K562 (cell line): ENCODE measurements around the gene STUM. TPM values are rescaled to one million over a fixed set of nuclear protein-coding genes. Genes with fewer than 3 reads are reported as not detected.

ENCODE experiments used
- ATAC-seq: fragments of 200-7000 bp; cut with Tn5 transposase; 3 replicates; pipeline ENCODE4 v1.9.1; 2020; ENCODE audit warnings: moderate library complexity
- BruUV-seq: library from RNA; stranded (reverse); fragments of 400-500 nt; replicated peaks from 2 replicates; lab custom pipeline; 2021; lab: Mats Ljungman, UMichigan
- CTCF ChIA-PET: fragments of 300-600 bp; formaldehyde crosslinking; extraction: SDS; loops from one replicate; lab custom pipeline; 2021; ENCODE audit warnings: low intra/inter-chr PET ratio; lab: Yijun Ruan, JAX
- POLR2A ChIA-PET: fragments of 300-600, 350-650 bp; sonication (Branson Sonifier 250); formaldehyde crosslinking; extraction: SDS; loops from one replicate; lab custom pipeline; 2021; ENCODE audit warnings: antibody characterized with exemption, inconsistent platforms; lab: Yijun Ruan, JAX
- DNase-seq, 4 experiments: peaks; one replicate each; pipeline versions ENCODE4 v3.0.0 to v3.0.0-alpha.2; 2011 to 2018; ENCODE audit warnings: low spot score in 3 of 4, mixed read lengths in 3 of 4; ENCODE audit errors: extremely low read depth in 1 of 4
- FAIRE-seq: peaks from 2 replicates; lab custom pipeline; 2011; peaks lifted over from hg19 to GRCh38; lab: Jason Lieb, UNC
- H2AFZ ChIP-seq: 2 replicates; pipeline ENCODE4 v1.6.0; 2011; ENCODE audit warnings: low read depth, low read length, control low read depth, inconsistent platforms
- H3K27ac ChIP-seq: fragments of 200-600 bp; 3 replicates; pipeline ENCODE4 v1.8.0; 2011; ENCODE audit warnings: low read depth, mild to moderate bottlenecking, control low read depth, inconsistent platforms, low read length, moderate library complexity, mixed read lengths; ENCODE audit errors: extremely low read depth
- H3K27me3 ChIP-seq, 2 experiments: fragments of 300-600 bp in 1 of 2; 2 replicates in 1 of 2; 3 replicates in 1 of 2; pipeline versions ENCODE4 v1.6.0 to v1.8.0; 2011; ENCODE audit warnings: inconsistent platforms in 2 of 2, low read length in 2 of 2, mild to moderate bottlenecking in 1 of 2, mixed read lengths in 1 of 2, moderate library complexity in 1 of 2; ENCODE audit not compliant: control insufficient read depth in 2 of 2, insufficient read depth in 2 of 2
- H3K36me3 ChIP-seq: fragments of 300-600 bp; 3 replicates; pipeline ENCODE4 v1.8.0; 2011; ENCODE audit warnings: mild to moderate bottlenecking, low read length, inconsistent platforms; ENCODE audit not compliant: control insufficient read depth, insufficient read depth
- H3K4me1 ChIP-seq, 2 experiments: fragments of 200-600 bp in 1 of 2; replicated peaks in 1 of 2; 2 replicates in 1 of 2; 3 replicates in 1 of 2; pipeline versions ENCODE4 v1.5.1 to v1.8.0; 2011; ENCODE audit warnings: inconsistent platforms in 2 of 2, low read length in 2 of 2, mild to moderate bottlenecking in 1 of 2, mixed read lengths in 1 of 2, moderate library complexity in 1 of 2; ENCODE audit not compliant: control insufficient read depth in 2 of 2, insufficient read depth in 2 of 2
- H3K4me2 ChIP-seq: 2 replicates; pipeline ENCODE4 v1.6.1; 2011; ENCODE audit warnings: low read length, control low read depth, inconsistent platforms, mixed read lengths; ENCODE audit not compliant: insufficient read depth
- H3K4me3 ChIP-seq: fragments of 200-600 bp; sonication (generic), shearing (Covaris generic); 2 replicates; pipeline ENCODE4 v1.5.1; 2016; ENCODE audit warnings: control low read depth, inconsistent platforms
- H3K79me2 ChIP-seq: fragments of 200-600 bp; 3 replicates; pipeline ENCODE4 v1.8.0; 2011; ENCODE audit warnings: low read length, inconsistent platforms; ENCODE audit not compliant: control insufficient read depth, insufficient read depth
- H3K9ac ChIP-seq, 2 experiments: 2 replicates each; pipeline versions ENCODE4 v1.6.0 to v1.6.1; 2011; ENCODE audit warnings: low read depth in 2 of 2, low read length in 2 of 2, control low read depth in 1 of 2, inconsistent platforms in 1 of 2, mild to moderate bottlenecking in 1 of 2, mixed read lengths in 1 of 2; ENCODE audit not compliant: insufficient read depth in 1 of 2
- H3K9me1 ChIP-seq: one replicate; pipeline ENCODE4 v1.6.0; 2011; ENCODE audit warnings: inconsistent platforms, mild to moderate bottlenecking, low read length, moderate library complexity; ENCODE audit not compliant: control insufficient read depth, insufficient read depth
- H3K9me3 ChIP-seq: replicated peaks from 2 replicates; pipeline ENCODE4 v1.5.1; 2011; ENCODE audit warnings: low read depth, low read length, inconsistent platforms; ENCODE audit not compliant: control insufficient read depth, insufficient read depth
- H4K20me1 ChIP-seq: replicated peaks from 2 replicates; pipeline ENCODE4 v1.6.1; 2011; ENCODE audit warnings: low read length, inconsistent platforms, mixed read lengths; ENCODE audit not compliant: control insufficient read depth, insufficient read depth
- ELF2 ChIP-seq: fragments of 250-450 bp; sonication (Bioruptor Pico); IDR thresholded peaks from 2 replicates; pipeline ENCODE4 v1.5.0; 2021; ENCODE audit warnings: mild to moderate bottlenecking
- HMGN3 ChIP-seq: IDR thresholded peaks from 2 replicates; pipeline ENCODE4 v1.6.1; 2011; ENCODE audit warnings: borderline replicate concordance, low read depth, mild to moderate bottlenecking, mixed read lengths, low read length; ENCODE audit not compliant: insufficient read length; ENCODE audit errors: extremely low read depth
- NCOR1 ChIP-seq: fragments of 450-650 bp; IDR thresholded peaks from 2 replicates; pipeline ENCODE4 v1.6.1; 2016; ENCODE audit warnings: mild to moderate bottlenecking, moderate library complexity
- PHF20 ChIP-seq: fragments of 450-650 bp; IDR thresholded peaks from 2 replicates; pipeline ENCODE4 v1.6.1; 2018; ENCODE audit not compliant: partially characterized antibody
- POU5F1 ChIP-seq: fragments of 150-350 bp; IDR thresholded peaks from 2 replicates; pipeline ENCODE4 v1.6.1; 2014; ENCODE audit warnings: borderline replicate concordance, low read length, low read depth, mild to moderate bottlenecking; ENCODE audit not compliant: partially characterized antibody
- RNF2 ChIP-seq: sonication (generic); IDR thresholded peaks from 2 replicates; pipeline ENCODE4 v1.6.1; 2016
- SNIP1 ChIP-seq: fragments of 450-650 bp; IDR thresholded peaks from 2 replicates; pipeline ENCODE4 v1.7.1; 2017; ENCODE audit warnings: low read depth, mild to moderate bottlenecking
- ZNF79 ChIP-seq: fragments of 250-450 bp; sonication (Bioruptor Pico); IDR thresholded peaks from 2 replicates; pipeline ENCODE4 v1.4.0; 2020; ENCODE audit warnings: low read depth, mild to moderate bottlenecking, moderate library complexity
- ZSCAN29 ChIP-seq: fragments of 450-650 bp; IDR thresholded peaks from 2 replicates; pipeline ENCODE4 v1.6.1; 2017
- WGBS: fragments of 100-300 bp; shearing (Covaris generic); methylation state at CpG from one replicate; pipeline ENCODE4 v1.1.6; 2016; ENCODE audit warnings: low coverage, mixed read lengths; ENCODE audit not compliant: insufficient coverage; ENCODE audit errors: missing lambda C conversion rate; 5-methylcytosine and 5-hydroxymethylcytosine counted together
- in situ Hi-C: fragments of 300-500 bp; cut with MboI; formaldehyde crosslinking; loops from 4 replicates; pipeline ENCODE4 v1.15.0; 2018; ENCODE audit warnings: inconsistent platforms, mixed read lengths
- intact Hi-C: fragments of 100-400 bp; cut with micrococcal nuclease; formaldehyde crosslinking; loops from 2 replicates; pipeline ENCODE4 v1.14.2; 2022
- polyA plus RNA-seq, 8 experiments: library from polyadenylated mRNA; depleted of rRNA in 4 of 8; stranded (reverse) in 5 of 8; unstranded in 3 of 8; fragments of >200 nt; fragmentation: Nextera tagmentation in 2 of 8; fragmentation: Illumina TruSeq in 1 of 8; extraction: Ambion mirVana in 2 of 8; extraction: Trizol in 1 of 8; gene quantifications; 2 replicates each; pipeline versions ENCODE4 v1.2.1 to v1.2.3, GENCODE V29; 2011 to 2014; ENCODE audit warnings: inconsistent platforms in 1 of 8, missing spikeins in 1 of 8
- total RNA-seq, 7 experiments: library from RNA; depleted of rRNA in 6 of 7; stranded (reverse); fragments of >200 nt in 6 of 7; fragmentation: Illumina TruSeq in 2 of 7; extraction: Trizol in 2 of 7; gene quantifications; 2 replicates each; pipeline versions ENCODE4 v1.2.1 to v1.2.3, GENCODE V29; 2011 to 2021; ENCODE audit warnings: low replicate concordance in 1 of 7
- TF ChIP-seq, protein P1 (sequence below): fragments of 250-450 bp; sonication (Bioruptor Pico); IDR thresholded peaks from 2 replicates; pipeline ENCODE4 v1.4.0; 2020; ENCODE audit warnings: borderline replicate concordance
- TF ChIP-seq, protein P2 (sequence below): fragments of 250-450 bp; sonication (Bioruptor Pico); IDR thresholded peaks from 2 replicates; pipeline ENCODE4 v1.4.0; 2020
- TF ChIP-seq, protein P3 (sequence below), 2 experiments: fragments of 450-650 bp; IDR thresholded peaks; 2 replicates each; pipeline ENCODE4 v1.6.1; 2016

The STUM gene
- total and polyA plus RNA-seq, 9 of the 15 experiments (the other 6 are each of a cell fraction or from before 2014, with no cell fraction given) = not detected

DNA sequence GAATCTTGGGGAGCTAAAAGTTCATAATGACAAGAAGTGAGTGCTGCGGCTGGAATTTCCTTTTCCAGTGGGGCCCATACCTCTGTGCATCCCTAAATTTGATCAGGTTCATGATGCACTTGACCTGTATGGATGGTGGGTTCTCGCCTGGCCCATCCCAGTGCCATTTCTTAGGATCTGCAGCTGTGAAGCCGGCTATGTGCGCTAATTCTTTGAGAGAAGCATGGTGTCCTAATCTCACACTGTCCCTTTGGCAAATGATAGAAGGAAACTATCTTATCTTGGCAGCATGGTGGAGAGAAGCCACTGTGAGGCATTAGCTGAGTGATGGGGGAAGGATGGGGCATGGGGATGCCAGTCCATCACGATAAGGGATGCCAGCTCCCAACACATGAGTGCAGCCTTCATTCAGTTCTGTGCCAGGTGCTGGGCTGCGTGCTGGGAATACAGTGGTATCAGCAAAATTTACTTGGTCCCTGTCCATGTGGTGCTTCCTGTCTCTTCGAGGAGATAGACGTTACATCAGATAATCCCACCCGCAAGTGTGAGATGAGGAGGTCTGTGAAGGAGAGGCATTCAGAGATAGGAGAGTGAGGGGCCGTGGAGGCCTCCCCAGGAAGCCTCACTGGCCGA lies 30.5 kb downstream of the STUM start (continued):
- TF ChIP-seq, protein P1, sequence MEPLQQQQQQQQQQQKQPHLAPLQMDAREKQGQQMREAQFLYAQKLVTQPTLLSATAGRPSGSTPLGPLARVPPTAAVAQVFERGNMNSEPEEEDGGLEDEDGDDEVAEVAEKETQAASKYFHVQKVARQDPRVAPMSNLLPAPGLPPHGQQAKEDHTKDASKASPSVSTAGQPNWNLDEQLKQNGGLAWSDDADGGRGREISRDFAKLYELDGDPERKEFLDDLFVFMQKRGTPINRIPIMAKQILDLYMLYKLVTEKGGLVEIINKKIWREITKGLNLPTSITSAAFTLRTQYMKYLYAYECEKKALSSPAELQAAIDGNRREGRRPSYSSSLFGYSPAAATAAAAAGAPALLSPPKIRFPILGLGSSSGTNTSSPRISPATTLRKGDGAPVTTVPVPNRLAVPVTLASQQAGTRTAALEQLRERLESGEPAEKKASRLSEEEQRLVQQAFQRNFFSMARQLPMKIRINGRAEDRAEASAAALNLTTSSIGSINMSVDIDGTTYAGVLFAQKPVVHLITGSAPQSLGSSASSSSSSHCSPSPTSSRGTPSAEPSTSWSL (CRISPR knock-in tag) = no peak
- TF ChIP-seq HMGN3 (no peak), RNF2 (no peak)
- TF ChIP-seq, all 486 proteins: peak for 19

DNA sequence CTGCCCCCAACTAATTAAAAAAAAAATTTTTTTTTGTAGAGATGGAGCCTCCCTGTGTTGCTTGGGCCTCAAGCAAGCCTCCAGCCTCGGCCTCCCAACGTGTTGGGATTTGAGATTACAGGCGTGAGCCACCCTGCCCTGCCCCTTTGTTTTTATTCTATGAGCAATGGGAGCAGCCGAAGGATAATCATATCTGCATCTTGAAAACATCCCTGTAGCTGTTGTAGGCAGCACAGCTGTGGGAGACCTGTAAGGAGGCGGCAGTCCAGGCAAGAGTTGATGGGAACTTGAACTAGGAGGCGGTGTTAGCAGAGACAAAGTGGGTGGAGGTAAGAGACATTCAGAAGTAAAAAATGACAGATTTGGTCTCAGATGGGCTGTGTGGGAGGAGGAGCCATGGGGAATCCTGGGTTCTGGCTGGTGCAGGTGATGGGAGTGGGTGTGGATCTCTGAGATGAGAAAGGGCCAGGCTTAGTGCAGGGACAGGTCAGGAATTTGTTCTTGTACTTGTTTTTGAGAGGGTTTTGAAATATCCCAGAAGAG lies 31.3 kb downstream of the STUM start:
- no peaks in the 10 kb centered on the region for H3K9me3 ChIP-seq
- WGBS = 11% methylated on average over 6 of the region's 6 CpGs
- FAIRE-seq (no peak), DNase-seq (no peak), ATAC-seq (no peak)
- H3K27ac ChIP-seq = no peak overlapping the region
- in situ Hi-C loops (no loop called here), intact Hi-C loops (no loop called here)
- H3K36me3 ChIP-seq = no peaks in the 10 kb centered on the region
- H3K9ac ChIP-seq = no peak overlapping the region
- no peaks in the 10 kb centered on the region for H3K9me1 ChIP-seq
- BruUV-seq = no TSS peak
- ChIA-PET CTCF (no interaction called here), POLR2A (no interaction called here)
- peaks cover 20 to 57% of the 10 kb centered on the region in 2 experiments for H3K27me3 ChIP-seq
- no peak overlapping the region for H3K4me2 ChIP-seq
- H2AFZ ChIP-seq = no peak overlapping the region
- no peak overlapping the region for H3K4me3 ChIP-seq
- peaks cover 3 to 7% of the 10 kb centered on the region in 2 experiments; a peak in 4 of 5 replicates for H3K4me1 ChIP-seq
- H3K79me2 ChIP-seq = no peaks in the 10 kb centered on the region
- no peaks in the 10 kb centered on the region; the same call in 1 of the 2 replicates for H4K20me1 ChIP-seq
- TF ChIP-seq, protein P2, sequence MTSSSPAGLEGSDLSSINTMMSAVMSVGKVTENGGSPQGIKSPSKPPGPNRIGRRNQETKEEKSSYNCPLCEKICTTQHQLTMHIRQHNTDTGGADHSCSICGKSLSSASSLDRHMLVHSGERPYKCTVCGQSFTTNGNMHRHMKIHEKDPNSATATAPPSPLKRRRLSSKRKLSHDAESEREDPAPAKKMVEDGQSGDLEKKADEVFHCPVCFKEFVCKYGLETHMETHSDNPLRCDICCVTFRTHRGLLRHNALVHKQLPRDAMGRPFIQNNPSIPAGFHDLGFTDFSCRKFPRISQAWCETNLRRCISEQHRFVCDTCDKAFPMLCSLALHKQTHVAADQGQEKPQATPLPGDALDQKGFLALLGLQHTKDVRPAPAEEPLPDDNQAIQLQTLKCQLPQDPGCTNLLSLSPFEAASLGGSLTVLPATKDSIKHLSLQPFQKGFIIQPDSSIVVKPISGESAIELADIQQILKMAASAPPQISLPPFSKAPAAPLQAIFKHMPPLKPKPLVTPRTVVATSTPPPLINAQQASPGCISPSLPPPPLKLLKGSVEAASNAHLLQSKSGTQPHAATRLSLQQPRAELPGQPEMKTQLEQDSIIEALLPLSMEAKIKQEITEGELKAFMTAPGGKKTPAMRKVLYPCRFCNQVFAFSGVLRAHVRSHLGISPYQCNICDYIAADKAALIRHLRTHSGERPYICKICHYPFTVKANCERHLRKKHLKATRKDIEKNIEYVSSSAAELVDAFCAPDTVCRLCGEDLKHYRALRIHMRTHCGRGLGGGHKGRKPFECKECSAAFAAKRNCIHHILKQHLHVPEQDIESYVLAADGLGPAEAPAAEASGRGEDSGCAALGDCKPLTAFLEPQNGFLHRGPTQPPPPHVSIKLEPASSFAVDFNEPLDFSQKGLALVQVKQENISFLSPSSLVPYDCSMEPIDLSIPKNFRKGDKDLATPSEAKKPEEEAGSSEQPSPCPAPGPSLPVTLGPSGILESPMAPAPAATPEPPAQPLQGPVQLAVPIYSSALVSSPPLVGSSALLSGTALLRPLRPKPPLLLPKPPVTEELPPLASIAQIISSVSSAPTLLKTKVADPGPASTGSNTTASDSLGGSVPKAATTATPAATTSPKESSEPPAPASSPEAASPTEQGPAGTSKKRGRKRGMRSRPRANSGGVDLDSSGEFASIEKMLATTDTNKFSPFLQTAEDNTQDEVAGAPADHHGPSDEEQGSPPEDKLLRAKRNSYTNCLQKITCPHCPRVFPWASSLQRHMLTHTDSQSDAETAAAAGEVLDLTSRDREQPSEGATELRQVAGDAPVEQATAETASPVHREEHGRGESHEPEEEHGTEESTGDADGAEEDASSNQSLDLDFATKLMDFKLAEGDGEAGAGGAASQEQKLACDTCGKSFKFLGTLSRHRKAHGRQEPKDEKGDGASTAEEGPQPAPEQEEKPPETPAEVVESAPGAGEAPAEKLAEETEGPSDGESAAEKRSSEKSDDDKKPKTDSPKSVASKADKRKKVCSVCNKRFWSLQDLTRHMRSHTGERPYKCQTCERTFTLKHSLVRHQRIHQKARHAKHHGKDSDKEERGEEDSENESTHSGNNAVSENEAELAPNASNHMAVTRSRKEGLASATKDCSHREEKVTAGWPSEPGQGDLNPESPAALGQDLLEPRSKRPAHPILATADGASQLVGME (CRISPR knock-in tag) = no peak
- no peak for TF ChIP-seq POU5F1
- TF ChIP-seq NCOR1 = no peak
- no peak for TF ChIP-seq ZSCAN29
- no peak for TF ChIP-seq ELF2 (CRISPR knock-in tag)
- TF ChIP-seq, protein P3, sequence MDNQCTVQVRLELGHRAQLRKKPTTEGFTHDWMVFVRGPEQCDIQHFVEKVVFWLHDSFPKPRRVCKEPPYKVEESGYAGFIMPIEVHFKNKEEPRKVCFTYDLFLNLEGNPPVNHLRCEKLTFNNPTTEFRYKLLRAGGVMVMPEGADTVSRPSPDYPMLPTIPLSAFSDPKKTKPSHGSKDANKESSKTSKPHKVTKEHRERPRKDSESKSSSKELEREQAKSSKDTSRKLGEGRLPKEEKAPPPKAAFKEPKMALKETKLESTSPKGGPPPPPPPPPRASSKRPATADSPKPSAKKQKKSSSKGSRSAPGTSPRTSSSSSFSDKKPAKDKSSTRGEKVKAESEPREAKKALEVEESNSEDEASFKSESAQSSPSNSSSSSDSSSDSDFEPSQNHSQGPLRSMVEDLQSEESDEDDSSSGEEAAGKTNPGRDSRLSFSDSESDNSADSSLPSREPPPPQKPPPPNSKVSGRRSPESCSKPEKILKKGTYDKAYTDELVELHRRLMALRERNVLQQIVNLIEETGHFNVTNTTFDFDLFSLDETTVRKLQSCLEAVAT (IDR thresholded peaks at IDR 0.05) = no peak
- no peak for TF ChIP-seq ZNF79 (CRISPR knock-in tag)
- no peak for TF ChIP-seq PHF20
- TF ChIP-seq SNIP1 = no peak
